ENCODE data around the gene SPTBN1.

SPTBN1 gene

DNA sequence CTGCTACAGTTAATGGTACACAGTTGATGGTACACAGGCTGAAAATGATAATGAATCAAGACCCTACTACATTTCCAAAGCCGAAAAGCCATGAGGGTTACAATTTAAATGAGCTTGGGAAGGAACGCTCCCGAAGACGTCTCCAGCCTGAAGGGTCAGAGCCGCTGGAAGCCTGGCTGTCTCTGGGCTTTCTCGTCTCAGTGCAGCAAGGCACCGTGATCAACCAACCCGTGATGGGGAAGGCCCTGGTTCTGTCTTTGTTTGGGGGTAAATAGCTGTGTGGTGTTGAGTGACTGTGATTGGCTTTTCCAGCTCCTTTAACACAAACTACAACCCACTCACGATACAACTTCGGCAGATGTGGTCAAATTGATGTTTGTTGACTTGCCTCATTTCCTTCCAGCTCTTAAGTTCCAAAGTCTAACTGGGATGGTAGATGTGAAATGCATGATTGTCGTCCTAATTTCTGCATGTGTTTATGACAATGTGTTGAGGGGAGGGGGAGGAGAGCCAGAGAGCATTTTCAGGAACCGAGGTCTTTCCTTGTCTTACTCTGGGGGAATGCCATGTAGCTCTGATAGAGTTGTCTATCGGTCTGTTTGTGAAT lies 207.4 kb downstream of the SPTBN1 start:
- no peak for DNase-seq

DNA sequence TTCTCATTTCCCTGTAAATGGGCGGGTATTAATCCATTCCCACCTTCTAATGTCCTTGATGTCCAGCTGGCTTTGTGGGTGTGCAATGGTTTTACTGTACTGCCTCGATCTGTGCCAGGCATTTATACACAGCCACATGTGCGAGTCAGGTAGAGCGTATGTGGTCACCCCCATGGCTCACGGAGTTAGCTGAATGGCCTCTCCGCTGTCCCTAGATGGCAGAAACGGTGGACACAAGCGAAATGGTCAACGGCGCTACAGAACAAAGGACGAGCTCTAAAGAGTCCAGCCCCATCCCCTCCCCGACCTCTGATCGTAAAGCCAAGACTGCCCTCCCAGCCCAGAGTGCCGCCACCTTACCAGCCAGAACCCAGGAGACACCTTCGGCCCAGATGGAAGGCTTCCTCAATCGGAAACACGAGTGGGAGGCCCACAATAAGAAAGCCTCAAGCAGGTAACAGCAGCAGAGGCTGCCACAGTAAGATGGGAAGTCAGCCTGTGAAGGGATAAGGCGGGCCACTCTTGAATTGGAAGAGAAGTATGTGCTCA lies 208.2 kb downstream of the SPTBN1 start:
- no peak for DNase-seq

- DNase-seq, result peak; percentile 35
Observed at GRCh38 chr2:54665436-54665856, 209.3 kb downstream of the SPTBN1 start.

- DNase-seq, result no peak
Observed at GRCh38 chr2:54666131-54666633, 210.1 kb downstream of the SPTBN1 start.

DNA sequence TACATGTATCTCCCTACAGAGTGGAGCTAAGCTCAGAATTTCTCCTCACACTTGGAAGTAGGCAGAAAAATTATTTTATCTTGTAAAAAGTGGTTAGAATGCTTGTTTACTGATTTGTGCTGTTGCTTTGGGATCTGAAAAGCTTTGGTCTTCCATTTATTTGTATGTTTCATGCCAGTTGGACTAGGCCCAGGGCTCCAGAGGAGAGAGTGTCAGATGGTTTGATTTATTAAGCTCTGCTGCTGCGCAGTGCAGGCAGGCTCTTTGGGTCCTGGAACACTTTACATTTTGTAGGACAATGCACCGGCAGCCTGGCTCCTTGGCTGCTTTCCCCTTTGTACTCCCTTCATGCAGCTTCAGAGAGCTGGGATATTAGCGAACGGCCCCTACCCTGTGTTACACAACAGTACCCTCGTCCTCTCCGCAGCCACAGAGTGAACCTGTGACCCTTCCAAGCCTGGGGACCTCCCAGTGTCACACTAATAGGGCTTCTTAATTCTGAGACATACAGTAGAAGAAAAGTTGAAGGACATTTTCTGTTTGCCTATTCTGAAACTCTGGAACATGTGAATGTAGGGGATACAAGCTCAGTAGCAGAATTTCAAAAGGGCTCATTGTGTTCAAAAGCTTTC lies 210.6 kb downstream of the SPTBN1 start:
- DNase-seq, result no peak

GRCh38 chr2:54667266-54667639 lies 211.1 kb downstream of the SPTBN1 start:
- no peak for DNase-seq

DNA sequence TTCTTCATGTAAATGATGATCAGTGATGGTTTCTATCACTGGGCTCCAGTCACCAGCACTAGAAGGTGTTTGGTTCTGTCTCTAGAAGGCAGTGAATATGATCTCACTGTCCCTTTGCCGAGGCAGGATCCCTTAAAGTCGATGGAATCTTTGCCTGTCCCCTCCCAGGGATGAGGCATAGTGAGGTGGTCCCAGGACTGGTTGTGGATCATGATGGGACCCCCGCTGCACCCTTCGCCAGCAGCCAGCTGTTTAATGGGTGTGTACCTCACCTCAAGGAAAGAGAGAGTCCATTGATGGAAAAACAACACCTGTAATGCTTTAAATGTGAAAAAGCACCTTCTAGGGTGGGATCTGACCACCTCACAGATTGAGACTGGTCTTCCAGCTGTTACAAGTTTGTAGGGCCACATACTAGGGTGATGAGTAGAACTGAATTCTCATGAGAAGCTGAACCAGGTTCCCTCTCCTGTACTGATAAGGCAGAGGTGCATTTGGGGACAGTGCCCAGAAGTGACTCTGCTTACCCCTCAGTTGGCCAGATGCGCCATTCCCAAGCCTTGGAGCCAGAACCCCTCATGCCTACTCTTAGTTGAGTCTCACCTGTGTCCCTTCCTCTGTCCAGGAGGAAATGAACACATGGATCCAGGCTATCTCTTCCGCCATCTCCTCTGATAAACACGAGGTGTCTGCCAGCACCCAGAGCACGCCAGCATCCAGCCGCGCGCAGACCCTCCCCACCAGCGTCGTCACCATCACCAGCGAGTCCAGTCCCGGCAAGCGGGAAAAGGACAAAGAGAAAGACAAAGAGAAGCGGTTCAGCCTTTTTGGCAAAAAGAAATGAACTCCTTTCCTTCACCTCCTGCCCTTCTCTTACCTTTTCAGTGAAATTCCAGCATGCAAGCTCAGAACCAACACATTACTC lies 211.9 kb downstream of the SPTBN1 start:
- DNase-seq, result no peak

- no peak for DNase-seq
Observed at GRCh38 chr2:54668711-54669110, 212.6 kb downstream of the SPTBN1 start.

DNA sequence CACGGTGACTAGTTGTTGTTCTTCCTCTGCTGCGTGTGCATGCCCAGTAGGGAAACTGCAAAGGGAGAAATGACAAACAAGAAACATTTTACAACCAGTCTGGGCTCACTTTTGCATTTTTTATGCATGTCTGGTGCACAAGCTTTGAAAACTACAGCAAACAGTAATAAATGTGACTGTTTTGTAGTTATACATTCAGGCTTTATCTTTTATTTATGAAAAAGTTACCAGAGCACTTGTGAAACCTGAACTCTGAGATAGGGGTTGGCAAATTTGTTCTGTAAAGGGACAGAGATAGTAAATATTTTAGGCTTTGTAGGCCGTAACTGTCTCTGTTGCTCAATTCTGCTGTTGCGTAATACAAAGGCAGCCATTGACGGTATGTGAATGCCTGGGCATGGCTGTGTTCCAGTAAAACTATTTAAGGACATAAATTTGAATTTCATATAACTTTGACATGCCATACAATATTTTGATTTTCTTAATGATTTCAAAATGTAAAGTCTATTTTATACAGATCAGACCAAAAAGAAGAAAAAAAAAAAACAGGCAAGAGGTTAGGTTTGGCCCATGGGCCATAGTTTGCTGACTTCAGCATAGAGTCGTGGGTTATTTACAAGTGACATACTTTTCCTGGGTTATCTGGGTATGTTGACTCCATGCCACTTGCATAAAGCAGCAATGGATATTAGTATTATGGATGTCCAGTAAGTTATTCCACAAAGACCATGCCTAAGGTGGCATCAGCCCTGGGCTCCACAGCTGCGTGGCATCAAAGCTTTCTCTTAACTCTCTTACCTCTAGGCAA lies 213.8 kb downstream of the SPTBN1 start:
- DNase-seq, result no peak

DNA sequence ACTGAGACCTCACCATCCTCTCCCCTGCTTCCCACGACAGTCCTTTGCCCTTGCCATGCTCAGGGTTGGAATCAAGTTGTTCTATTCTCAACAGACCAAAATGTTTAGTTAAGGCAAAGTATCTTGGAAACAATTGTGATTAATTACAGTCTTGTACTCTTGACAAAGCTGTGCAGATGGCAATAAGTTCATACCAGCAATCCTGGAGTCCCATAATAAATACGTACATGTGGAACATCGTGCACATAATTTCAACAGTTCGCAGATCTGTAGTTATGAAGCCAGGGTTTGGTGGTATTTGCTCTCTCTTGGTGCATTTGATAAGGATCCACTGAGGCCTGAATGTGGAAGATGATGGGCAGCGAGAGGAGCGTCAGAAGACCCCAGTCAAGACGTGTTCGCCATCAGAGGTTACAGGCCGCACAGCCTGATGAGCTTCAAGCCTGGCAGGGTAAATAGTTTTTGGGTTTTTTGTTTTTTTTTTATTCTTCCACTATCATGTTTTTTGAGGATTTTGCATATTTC lies 214.4 kb downstream of the SPTBN1 start:
- no peak for DNase-seq

DNA sequence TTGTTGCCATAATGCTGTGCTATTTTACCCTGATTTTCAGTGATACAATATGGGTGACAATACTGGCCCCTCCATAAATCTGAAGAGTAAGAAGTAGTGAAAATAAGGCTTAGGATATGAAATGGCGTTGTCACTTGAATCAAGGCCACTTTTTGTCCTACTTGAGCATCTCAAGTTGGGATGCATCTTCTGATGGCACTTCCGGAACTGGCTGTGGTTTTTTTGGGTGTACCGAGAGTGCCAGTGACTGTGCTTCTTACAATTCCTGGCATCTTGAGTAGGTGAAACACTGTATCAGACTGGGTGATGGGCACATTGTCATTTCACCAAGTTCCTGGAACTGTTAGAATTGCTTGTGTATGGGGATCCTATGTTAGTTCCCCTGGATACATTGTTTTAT lies 214.9 kb downstream of the SPTBN1 start:
- no peak for DNase-seq

GRCh38 chr2:54671875-54672589 lies 215.9 kb downstream of the SPTBN1 start:
- DNase-seq, result no peak

- DNase-seq, result no peak
Observed at GRCh38 chr2:54672590-54673456, 216.7 kb downstream of the SPTBN1 start.

DNA sequence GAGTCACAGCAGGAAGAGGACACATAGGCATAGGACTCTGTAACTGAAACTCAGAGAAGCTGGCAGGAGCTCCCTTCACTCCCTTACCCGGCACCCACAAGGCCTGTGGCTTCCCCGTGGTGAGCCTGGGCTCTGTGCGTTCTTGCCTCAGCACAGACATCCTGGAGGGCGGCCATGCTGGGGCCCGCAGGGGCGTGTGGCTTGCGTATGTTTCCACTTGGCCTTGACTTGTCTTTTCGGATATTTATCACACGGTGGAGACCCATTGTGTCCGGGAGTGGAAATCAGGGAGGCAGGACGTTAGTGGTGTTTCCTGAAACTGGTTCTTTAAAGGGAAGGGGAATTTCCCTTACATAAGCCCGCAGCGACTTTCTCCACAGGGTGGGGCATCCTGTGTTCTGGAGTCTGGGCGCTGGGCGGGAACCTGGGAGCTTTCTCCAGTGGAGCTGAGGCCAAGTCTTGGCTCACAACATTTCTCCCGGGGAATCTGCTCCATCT lies 217.4 kb downstream of the SPTBN1 start:
- peak; percentile 10 for DNase-seq

GRCh38 chr2:54675281-54675680 lies 219.2 kb downstream of the SPTBN1 start:
- no peak for DNase-seq

DNA sequence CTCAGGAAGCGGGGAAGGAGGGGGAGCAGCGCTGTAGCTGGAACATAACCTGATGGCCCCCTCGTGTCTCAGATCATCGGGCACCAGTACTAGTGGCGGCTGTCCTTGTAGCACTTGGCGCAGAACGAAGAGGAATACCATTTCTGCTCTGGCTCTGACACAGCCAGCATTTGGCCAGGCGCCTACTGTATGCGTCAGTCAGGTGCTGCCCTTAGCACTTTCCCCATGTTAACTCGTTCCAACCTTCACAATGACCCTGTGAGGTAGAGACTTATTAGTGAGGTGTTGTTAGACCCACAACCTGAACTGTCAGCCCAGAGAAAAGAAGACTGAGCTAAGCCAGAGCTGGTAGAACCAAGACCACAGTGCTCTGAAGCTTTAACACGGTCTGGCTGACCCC lies 219.6 kb downstream of the SPTBN1 start:
- no peak for DNase-seq

- no peak for DNase-seq
Observed at GRCh38 chr2:54676656-54677055, 220.5 kb downstream of the SPTBN1 start.

- DNase-seq, result no peak
Observed at GRCh38 chr2:54677476-54678265, 221.5 kb downstream of the SPTBN1 start.

GRCh38 chr2:54678719-54679118 lies 222.6 kb downstream of the SPTBN1 start:
- DNase-seq, result no peak

Data from activated CD4-positive, alpha-beta T cell treated with anti-CD3 and anti-CD28 coated beads, Interleukin-2, amount 50 U/mL, for 1 hour (primary cell).